ENCODE results near the gene SLC4A5.

Gene SLC4A5

GRCh38 chr2:74199871-74200305 is 143.3 kb downstream of the SLC4A5 start:
- no peak for TF ChIP-seq CREB1 (IDR thresholded peaks at IDR 0.05; ENCODE audit: low read depth)
- no peak for TF ChIP-seq NFIC (IDR thresholded peaks at IDR 0.05)
- no peak for TF ChIP-seq TEAD4 (IDR thresholded peaks at IDR 0.05)
- TF ChIP-seq MAX (IDR thresholded peaks at IDR 0.05): no peak
- no peak for TF ChIP-seq EP300 (IDR thresholded peaks at IDR 0.05; ENCODE audit: borderline replicate concordance)
- TF ChIP-seq CEBPB (IDR thresholded peaks at IDR 0.05): no peak
- TF ChIP-seq YY1 (IDR thresholded peaks at IDR 0.05; ENCODE audit: low read depth): no peak

GRCh38 chr2:74199275-74199701 is 143.9 kb downstream of the SLC4A5 start:
- no peak for TF ChIP-seq MAX (IDR thresholded peaks at IDR 0.05)
- no peak for TF ChIP-seq REST (IDR thresholded peaks at IDR 0.05; ENCODE audit: low read depth)
- no peak; the same call in 1 of the 2 replicates for TF ChIP-seq TCF12 (IDR thresholded peaks at IDR 0.05; ENCODE audit: low read depth)
- TF ChIP-seq CEBPB (IDR thresholded peaks at IDR 0.05): peak; percentile 23; the same call in 1 of the 2 replicates
- no peak for TF ChIP-seq EGR1 (IDR thresholded peaks at IDR 0.05)
- no peak for TF ChIP-seq RAD21 (IDR thresholded peaks at IDR 0.05; ENCODE audit: low read depth)
- TF ChIP-seq ZBTB7A (IDR thresholded peaks at IDR 0.05; ENCODE audit: low read depth): no peak
- no peak for TF ChIP-seq CREB1 (IDR thresholded peaks at IDR 0.05; ENCODE audit: low read depth)
- TF ChIP-seq EP300 (IDR thresholded peaks at IDR 0.05; ENCODE audit: borderline replicate concordance): peak; percentile 10; the same call in 1 of the 2 replicates
- TF ChIP-seq NFIC (IDR thresholded peaks at IDR 0.05): no peak
- TF ChIP-seq TEAD4 (IDR thresholded peaks at IDR 0.05): no peak
- TF ChIP-seq, protein P1, sequence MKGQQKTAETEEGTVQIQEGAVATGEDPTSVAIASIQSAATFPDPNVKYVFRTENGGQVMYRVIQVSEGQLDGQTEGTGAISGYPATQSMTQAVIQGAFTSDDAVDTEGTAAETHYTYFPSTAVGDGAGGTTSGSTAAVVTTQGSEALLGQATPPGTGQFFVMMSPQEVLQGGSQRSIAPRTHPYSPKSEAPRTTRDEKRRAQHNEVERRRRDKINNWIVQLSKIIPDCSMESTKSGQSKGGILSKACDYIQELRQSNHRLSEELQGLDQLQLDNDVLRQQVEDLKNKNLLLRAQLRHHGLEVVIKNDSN (IDR thresholded peaks at IDR 0.05): no peak
- TF ChIP-seq YY1 (IDR thresholded peaks at IDR 0.05; ENCODE audit: low read depth): no peak
- no peak for TF ChIP-seq FOXM1 (IDR thresholded peaks at IDR 0.05; ENCODE audit: borderline replicate concordance, low read depth)
- no peak for TF ChIP-seq TAF1 (IDR thresholded peaks at IDR 0.05; ENCODE audit: low read depth)

GRCh38 chr2:74198461-74199274 is 144.5 kb downstream of the SLC4A5 start, which contains the start of gene MTHFD2:
MTHFD2 (plus strand) TSS chr2:74198615; CDS start chr2:74198642, 27 bp downstream.
- TF ChIP-seq FOXM1 (IDR thresholded peaks at IDR 0.05; ENCODE audit: borderline replicate concordance, low read depth) (0 out of 2 replicates have a peak, but pooled peaks have one; percentile 54), NFIC (IDR thresholded peaks at IDR 0.05) (no peak), TEAD4 (IDR thresholded peaks at IDR 0.05) (peak; percentile 58), MAX (IDR thresholded peaks at IDR 0.05) (peak; percentile 100), YY1 (IDR thresholded peaks at IDR 0.05; ENCODE audit: low read depth) (peak; percentile 84), REST (IDR thresholded peaks at IDR 0.05; ENCODE audit: low read depth) (no peak), TCF12 (IDR thresholded peaks at IDR 0.05; ENCODE audit: low read depth) (peak; percentile 41; the same call in 1 of the 2 replicates), TAF1 (IDR thresholded peaks at IDR 0.05; ENCODE audit: low read depth) (peak; percentile 93), EP300 (IDR thresholded peaks at IDR 0.05; ENCODE audit: borderline replicate concordance) (no peak; the same call in 1 of the 2 replicates), ZBTB7A (IDR thresholded peaks at IDR 0.05; ENCODE audit: low read depth) (peak; percentile 83; the same call in 1 of the 2 replicates), CEBPB (IDR thresholded peaks at IDR 0.05) (peak; percentile 8; the same call in 1 of the 2 replicates), RAD21 (IDR thresholded peaks at IDR 0.05; ENCODE audit: low read depth) (no peak), CREB1 (IDR thresholded peaks at IDR 0.05; ENCODE audit: low read depth) (peak; percentile 61; the same call in 1 of the 2 replicates), EGR1 (IDR thresholded peaks at IDR 0.05) (no peak)
- TF ChIP-seq, protein P1 (IDR thresholded peaks at IDR 0.05): peak; percentile 74

- TF ChIP-seq RAD21 (IDR thresholded peaks at IDR 0.05; ENCODE audit: low read depth): no peak
- peak; percentile 19; the same call in 1 of the 2 replicates for TF ChIP-seq NFIC (IDR thresholded peaks at IDR 0.05)
Observed at GRCh38 chr2:74198023-74198460, 145.2 kb downstream of the SLC4A5 start.

DNA sequence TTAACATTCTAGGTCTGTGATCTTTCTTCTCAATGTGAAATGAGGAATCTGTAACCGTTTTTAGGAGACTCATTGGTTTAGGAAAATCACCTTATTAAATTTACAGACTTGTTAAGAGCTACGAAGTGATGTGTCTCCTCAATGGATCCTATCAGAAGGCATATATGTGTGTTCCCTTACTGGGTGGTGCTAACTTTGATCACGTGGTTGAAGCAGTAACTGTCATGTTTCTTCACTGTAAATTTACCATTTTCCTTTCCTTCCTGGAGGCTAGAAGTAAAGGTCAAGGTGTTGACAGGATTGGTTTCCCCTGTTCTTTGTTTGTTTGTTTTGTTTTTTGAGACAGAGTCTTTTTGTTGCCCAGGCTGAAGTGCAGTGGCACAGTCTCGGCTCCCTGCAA is 146.2 kb downstream of the SLC4A5 start:
- no peak for TF ChIP-seq EGR1 (IDR thresholded peaks at IDR 0.05)
- TF ChIP-seq NFIC (IDR thresholded peaks at IDR 0.05): no peak
- TF ChIP-seq, protein P1 (IDR thresholded peaks at IDR 0.05): no peak
- TF ChIP-seq CREB1 (IDR thresholded peaks at IDR 0.05; ENCODE audit: low read depth): no peak
- no peak for TF ChIP-seq FOXM1 (IDR thresholded peaks at IDR 0.05; ENCODE audit: borderline replicate concordance, low read depth)
- TF ChIP-seq TEAD4 (IDR thresholded peaks at IDR 0.05): no peak
- TF ChIP-seq MAX (IDR thresholded peaks at IDR 0.05): no peak
- no peak for TF ChIP-seq ZBTB7A (IDR thresholded peaks at IDR 0.05; ENCODE audit: low read depth)
- no peak for TF ChIP-seq TAF1 (IDR thresholded peaks at IDR 0.05; ENCODE audit: low read depth)
- no peak for TF ChIP-seq RAD21 (IDR thresholded peaks at IDR 0.05; ENCODE audit: low read depth)
